HEK293T (cell line): Measurements from ENCODE around the gene MED8.
"Not testable (repeated sequence)": the region's sequence is repeated elsewhere in the genome, so short reads cannot be mapped to it uniquely, and the experiment has no call there.

Experiments
- CTCF ChIA-PET: fragments of 350-600 bp; formaldehyde crosslinking; extraction: SDS; loops from one replicate; lab custom pipeline; 2021; ENCODE audit warnings: antibody characterized with exemption, inconsistent platforms; lab: Yijun Ruan, JAX
- POLR2A ChIA-PET: fragments of 350-600 bp; formaldehyde crosslinking; extraction: SDS; loops from one replicate; lab custom pipeline; 2020; ENCODE audit warnings: antibody characterized with exemption, inconsistent platforms; lab: Yijun Ruan, JAX
- DNase-seq: peaks from one replicate; pipeline ENCODE4 v3.0.0; 2012; ENCODE audit warnings: mixed read lengths; ENCODE audit errors: extremely low spot score
- ARNT ChIP-seq: fragments of 450-650 bp; IDR thresholded peaks from 2 replicates; pipeline ENCODE4 v1.6.1; 2017; ENCODE audit warnings: mild to moderate bottlenecking
- BHLHE40 ChIP-seq: fragments of 450-650 bp; IDR thresholded peaks from 2 replicates; pipeline ENCODE4 v1.6.1; 2016; ENCODE audit warnings: mild to moderate bottlenecking, moderate library complexity, borderline replicate concordance
- CTBP1 ChIP-seq: fragments of 450-650 bp; IDR thresholded peaks from 2 replicates; pipeline ENCODE4 v1.6.1; 2016; ENCODE audit warnings: borderline replicate concordance
- ELF4 ChIP-seq: fragments of 450-650 bp; IDR thresholded peaks from 2 replicates; pipeline ENCODE4 v1.6.1; 2017; ENCODE audit warnings: antibody characterized with exemption
- FOXA1 ChIP-seq: fragments of 450-650 bp; IDR thresholded peaks from 2 replicates; pipeline ENCODE4 v1.6.1; 2016; ENCODE audit warnings: mild to moderate bottlenecking
- FOXK2 ChIP-seq: fragments of 450-650 bp; IDR thresholded peaks from 2 replicates; pipeline ENCODE4 v1.6.1; 2016; ENCODE audit warnings: mild to moderate bottlenecking
- FOXM1 ChIP-seq: fragments of 450-650 bp; IDR thresholded peaks from 2 replicates; pipeline ENCODE4 v1.6.1; 2017; ENCODE audit warnings: mild to moderate bottlenecking, borderline replicate concordance
- HDGF ChIP-seq: fragments of 450-650 bp; IDR thresholded peaks from 2 replicates; pipeline ENCODE4 v1.6.1; 2017; ENCODE audit warnings: antibody characterized with exemption, borderline replicate concordance
- L3MBTL2 ChIP-seq: fragments of 450-650 bp; conservative IDR thresholded peaks from 2 replicates; pipeline ENCODE4 v1.6.1; 2016; ENCODE audit warnings: mild to moderate bottlenecking
- LEF1 ChIP-seq: fragments of 450-650 bp; IDR thresholded peaks from 2 replicates; pipeline ENCODE4 v1.6.1; 2017; ENCODE audit warnings: mild to moderate bottlenecking, borderline replicate concordance
- NFRKB ChIP-seq: fragments of 450-650 bp; IDR thresholded peaks from 2 replicates; pipeline ENCODE4 v1.6.1; 2016; ENCODE audit warnings: mild to moderate bottlenecking, moderate library complexity
- PKNOX1 ChIP-seq: fragments of 450-650 bp; IDR thresholded peaks from 2 replicates; pipeline ENCODE4 v1.6.1; 2016
- SP1 ChIP-seq: fragments of 450-650 bp; IDR thresholded peaks from 2 replicates; pipeline ENCODE4 v1.6.1; 2017
- SUZ12 ChIP-seq: fragments of 450-650 bp; IDR thresholded peaks from 2 replicates; pipeline ENCODE4 v1.6.1; 2016; ENCODE audit warnings: mild to moderate bottlenecking
- TARDBP ChIP-seq: fragments of 450-650 bp; IDR thresholded peaks from 2 replicates; pipeline ENCODE4 v1.6.1; 2016
- ZNF384 ChIP-seq: fragments of 450-650 bp; IDR thresholded peaks from 2 replicates; pipeline ENCODE4 v1.6.1; 2016

MED8 gene

DNA sequence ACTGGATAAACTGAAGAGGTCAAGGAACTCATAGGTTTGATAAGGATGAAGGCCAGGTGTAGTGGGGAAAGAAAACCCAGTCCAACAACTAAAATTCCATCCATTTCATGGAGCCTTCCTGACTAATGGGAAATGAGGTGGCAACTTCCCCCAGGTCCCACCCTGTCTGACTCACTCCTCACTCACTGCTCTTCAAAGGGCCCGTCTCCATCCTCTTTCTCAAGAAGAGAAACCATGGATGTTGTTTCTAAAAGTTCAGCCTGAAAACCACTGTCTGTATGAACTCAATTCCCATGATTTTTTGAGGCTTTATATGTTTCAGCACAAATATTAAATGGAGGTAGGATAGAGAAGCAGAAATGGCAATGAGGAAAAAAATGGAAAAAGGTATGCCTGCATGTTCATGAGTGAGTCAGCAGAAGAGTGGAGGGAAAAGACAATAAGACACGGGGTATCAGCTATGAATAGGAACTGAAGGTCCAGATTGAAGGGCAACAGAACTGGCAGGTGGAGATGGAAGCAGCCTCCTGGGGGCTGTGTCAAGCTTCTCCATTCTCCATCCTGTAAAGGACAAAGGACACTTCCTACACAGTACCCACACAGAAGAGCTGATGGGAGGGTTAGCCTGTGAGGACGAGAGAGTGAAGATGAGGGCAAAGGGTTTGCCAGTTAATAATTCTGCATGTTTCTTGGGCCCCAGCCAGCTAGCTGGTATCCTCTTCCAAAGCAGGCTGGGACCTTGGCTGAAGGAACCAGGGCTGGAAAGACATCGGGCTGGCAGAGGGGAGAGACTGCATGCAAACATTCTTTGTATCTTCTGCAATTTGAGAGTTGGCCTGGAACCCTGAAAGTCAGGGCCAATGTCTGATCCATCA, 16.3 kb downstream of the MED8 start:
- no peak for DNase-seq
- ChIA-PET CTCF (interaction anchor here (0.7 kb wide), 1 partner anchor 79 kb away, joined by 4 read pairs; no protein-coding TSS in a partner anchor), POLR2A (interaction anchor here (1.0 kb wide), 1 partner anchor 16 kb away, joined by 3 read pairs; the partner anchor contains the start of gene MED8)
- TF ChIP-seq L3MBTL2 (no peak), ARNT (no peak), ELF4 (no peak), TARDBP (no peak), BHLHE40 (no peak), SP1 (no peak), NFRKB (no peak), FOXK2 (no peak), LEF1 (no peak), PKNOX1 (no peak), FOXM1 (no peak), HDGF (no peak), SUZ12 (no peak), ZNF384 (no peak), FOXA1 (no peak), CTBP1 (no peak)

DNA sequence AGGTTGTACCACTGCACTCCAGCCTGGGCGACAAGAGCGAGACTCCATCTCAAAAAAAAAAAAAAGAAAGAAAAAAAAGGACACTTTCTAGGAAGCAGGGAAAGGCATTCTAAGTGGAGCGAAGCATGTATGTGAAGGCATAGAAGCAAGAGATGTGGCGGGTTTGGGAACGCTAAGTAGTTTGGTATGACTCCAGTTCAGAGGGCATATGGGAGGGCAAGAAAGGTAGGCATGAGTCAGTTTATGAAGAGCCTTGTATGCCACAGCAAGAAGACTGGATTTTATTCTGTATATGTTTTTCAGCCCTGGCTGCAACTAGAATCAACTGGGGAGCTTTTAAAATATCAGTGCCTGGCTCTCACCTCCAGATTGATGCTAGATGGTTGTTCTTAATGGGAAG, 17.4 kb downstream of the MED8 start:
- ChIA-PET POLR2A (no interaction called here), CTCF (no interaction called here)
- no peak for DNase-seq
- TF ChIP-seq NFRKB (no peak), CTBP1 (no peak), TARDBP (no peak), PKNOX1 (no peak), SP1 (no peak), SUZ12 (no peak), FOXK2 (no peak), LEF1 (no peak)

DNA sequence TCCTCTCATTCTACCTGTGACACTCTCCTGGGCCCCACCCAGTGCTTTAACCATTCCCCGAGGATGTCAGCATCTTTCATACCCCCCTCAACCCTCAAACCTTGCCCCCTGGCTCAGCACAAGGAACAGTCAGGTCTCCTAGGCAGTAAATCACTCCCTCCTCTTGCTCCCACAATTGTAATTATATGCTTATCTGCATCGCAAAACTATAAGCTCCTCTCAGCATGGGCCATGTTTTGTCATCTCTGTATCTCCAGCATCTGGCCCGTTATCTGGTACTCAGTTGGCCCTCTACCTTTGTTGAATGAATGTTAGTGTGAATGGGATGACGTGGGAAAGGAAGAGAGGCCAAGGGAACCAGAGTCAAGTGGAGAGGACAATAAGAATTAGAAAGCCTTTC, 19.0 kb downstream of the MED8 start:
- ChIA-PET POLR2A (interaction anchor here (1.5 to 4.3 kb wide), 2 partner anchors 13 to 19 kb away, joined by 6 to 41 read pairs; partner anchors contain the start of genes CDC20, MED8 and SZT2), CTCF (interaction anchor here (0.7 kb wide), 1 partner anchor 10 kb away, joined by 3 read pairs; no protein-coding TSS in a partner anchor)
- TF ChIP-seq SP1 (no peak), ARNT (no peak), HDGF (no peak), FOXM1 (no peak), FOXK2 (no peak), ELF4 (no peak), ZNF384 (no peak), NFRKB (no peak), SUZ12 (no peak), FOXA1 (no peak), PKNOX1 (no peak), TARDBP (no peak), BHLHE40 (no peak), LEF1 (no peak), CTBP1 (no peak)
- DNase-seq: no peak

- DNase-seq, CTCF ChIA-PET: not testable (repeated sequence)
- POLR2A ChIA-PET: interaction anchor here (0.8 to 4.3 kb wide), 3 partner anchors 12 to 20 kb away, joined by 3 to 41 read pairs (median 6); partner anchors contain the start of genes CDC20, MED8 and SZT2
Measured at GRCh38 chr1:43369779-43370178, 19.8 kb downstream of the MED8 start.

DNA sequence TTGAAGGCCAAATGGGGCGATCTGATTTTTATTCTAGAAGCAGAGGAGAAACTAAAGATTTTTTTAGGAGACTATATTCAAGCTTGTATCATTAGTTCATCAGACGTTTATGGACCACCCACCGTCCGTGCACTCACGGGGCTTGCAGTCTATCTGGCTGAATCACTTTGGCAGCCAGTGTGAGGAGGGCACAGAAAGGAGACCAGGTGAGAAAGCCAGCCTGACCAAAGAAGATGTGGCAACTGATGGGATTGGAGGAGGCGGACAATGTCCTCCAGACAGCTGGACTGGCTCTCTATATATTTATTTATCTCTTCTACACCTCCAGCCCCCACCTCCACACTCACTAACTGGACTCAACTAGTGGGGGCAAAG, 21.0 kb downstream of the MED8 start:
- no peak for DNase-seq
- ChIA-PET CTCF (interaction anchor here (1.5 kb wide), 1 partner anchor 10 kb away, joined by 8 read pairs; the partner anchor contains the start of gene CDC20), POLR2A (interaction anchor here (0.8 to 4.3 kb wide), 6 partner anchors 10 to 21 kb away, joined by 3 to 41 read pairs (median 5); partner anchors contain the start of genes CDC20, MED8 and SZT2)
- TF ChIP-seq FOXK2 (no peak), FOXM1 (no peak), FOXA1 (no peak), ZNF384 (no peak), CTBP1 (no peak), SP1 (no peak), BHLHE40 (no peak), L3MBTL2 (no peak), ELF4 (no peak), LEF1 (no peak), HDGF (no peak), SUZ12 (no peak), ARNT (no peak), NFRKB (no peak)
